ENCODE results near the gene ZCCHC10.
"Not testable (repeated sequence)": the region's sequence is repeated elsewhere in the genome, so short reads cannot be mapped to it uniquely, and the experiment has no call there.

ZCCHC10 gene

DNA sequence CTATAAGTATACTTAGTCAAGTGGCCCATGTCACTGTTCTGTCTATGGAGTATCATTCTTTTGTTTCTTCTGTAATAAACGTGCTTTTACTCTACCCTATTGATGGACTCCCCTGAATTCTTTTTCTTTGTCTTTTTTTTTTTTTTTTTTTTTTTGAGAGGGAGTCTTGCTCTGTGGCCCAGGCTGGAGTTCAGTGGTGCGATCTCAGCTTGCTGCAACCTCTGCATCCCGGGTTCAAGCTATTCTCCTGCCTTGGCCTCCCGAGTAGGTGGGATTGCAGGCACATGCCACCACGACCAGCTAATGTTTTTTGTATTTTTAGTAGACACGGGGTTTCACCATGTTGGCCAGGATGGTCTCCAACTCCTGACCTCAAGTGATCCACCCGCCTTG lies 53.9 kb downstream of the ZCCHC10 start:
- not testable (repeated sequence) for DNase-seq

DNA sequence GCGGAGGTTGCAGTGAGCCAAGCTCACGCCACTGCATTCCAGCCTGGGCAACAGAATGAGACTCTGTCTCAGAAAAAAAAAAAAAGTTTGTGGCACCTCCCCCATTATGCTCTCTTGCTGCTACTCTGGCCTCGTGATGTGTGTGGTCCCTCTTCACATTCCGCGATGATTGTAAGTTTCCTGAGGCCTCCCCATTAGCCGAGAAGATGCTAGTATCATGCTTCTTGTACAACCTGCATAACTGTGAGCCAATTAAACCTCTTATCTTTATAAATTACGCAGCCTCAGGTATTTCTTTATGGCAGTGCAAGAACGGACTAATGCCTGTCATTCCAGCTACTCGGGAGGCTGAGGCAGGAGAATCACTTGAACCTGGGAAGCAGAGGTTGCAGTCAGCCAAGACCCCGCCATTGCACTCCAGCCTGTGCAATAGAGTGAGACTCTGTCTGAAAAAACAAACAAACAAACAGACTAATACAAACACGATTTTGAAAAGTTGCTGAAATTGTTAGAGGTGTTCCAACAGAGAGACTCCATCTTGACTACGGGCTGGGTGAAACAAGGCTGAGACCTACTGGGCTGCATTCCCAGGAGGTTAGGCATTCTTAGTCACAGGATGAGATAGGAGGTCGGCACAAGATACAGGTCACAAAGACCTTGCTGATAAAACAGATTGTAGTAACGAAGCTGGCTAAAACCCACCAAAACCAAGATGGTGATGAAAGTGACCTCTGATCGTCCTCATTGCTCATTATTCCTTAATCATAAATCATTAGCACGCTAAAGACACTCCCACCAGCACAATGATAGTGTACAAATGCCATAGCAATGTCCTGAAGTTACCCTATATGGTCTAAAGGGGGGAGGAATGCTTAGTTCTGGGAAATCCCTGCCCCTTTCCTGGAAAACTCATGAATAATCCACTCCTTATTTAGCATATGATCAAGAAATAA lies 54.6 kb downstream of the ZCCHC10 start:
- DNase-seq = peak; percentile 64

DNA sequence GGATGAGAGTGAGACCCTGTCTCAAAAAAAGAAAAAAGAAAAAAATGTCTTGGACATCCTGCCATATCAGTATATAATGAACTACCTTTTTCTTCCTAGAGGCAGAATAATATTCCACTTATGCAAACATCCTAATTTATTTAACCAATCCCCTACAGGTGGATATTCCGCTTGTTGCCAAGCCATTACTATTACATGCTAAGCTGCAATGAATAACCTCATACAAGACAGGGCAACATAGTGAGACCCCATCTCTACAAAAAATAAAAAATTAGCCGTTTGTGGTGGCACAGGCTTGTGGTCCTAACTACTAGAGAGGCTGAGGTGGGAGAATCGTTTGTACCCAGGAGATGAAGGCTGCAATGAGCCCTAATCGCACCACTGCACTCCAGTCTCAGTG lies 61.2 kb downstream of the ZCCHC10 start:
- DNase-seq = no peak

DNA sequence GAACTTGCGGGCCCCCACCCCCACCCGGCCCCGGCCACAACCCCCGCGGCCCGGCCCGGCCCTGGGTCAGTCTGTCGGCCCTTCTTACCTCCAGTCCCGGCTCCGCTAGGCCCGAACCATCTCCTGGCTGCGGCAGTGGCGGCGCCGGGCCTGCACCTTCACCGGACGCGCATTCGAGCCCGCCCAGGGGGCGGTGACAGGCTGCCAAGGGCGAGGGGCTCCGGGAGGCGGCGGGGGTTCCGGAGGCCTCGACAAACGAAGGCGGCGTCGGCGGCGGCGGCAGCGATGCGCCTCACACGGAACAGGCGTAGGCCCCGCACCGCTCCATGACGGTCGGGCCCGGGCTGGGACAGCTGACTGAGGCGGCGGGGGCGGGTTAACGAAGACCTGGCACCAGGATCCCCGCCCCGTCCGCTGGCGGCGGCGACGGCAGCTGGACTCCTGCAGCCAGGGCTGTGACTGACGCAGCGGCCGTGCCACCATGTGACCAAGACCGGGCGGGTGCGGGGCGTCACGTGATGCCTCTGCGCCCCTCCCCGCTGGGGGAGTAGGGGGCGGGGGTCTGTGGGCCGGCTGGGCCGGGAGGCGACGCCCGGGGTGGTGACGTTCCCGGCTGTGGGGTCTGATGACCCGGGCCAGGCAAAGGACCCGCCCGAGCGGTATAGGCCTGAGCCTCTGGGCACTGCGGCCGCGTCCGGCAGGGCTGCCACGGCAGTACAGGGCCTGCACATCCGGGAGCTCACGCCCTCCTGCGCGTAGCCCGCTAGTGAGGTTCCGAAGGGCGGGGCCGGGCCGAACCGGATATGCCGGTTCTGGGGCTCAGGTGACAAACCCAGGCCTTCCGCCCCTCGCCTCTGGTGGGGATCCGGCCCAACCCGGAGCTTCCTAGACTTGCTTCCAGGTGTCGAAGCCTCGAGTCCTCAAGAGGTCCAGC lies 62.9 kb downstream of the ZCCHC10 start, which contains the start of gene AFF4:
TSS of gene AFF4 (minus strand) at position 464 of the 934 bp plus-strand sequence. CDS start 26,445 bp downstream, outside the sequence.
- peak; percentile 96 for DNase-seq

DNA sequence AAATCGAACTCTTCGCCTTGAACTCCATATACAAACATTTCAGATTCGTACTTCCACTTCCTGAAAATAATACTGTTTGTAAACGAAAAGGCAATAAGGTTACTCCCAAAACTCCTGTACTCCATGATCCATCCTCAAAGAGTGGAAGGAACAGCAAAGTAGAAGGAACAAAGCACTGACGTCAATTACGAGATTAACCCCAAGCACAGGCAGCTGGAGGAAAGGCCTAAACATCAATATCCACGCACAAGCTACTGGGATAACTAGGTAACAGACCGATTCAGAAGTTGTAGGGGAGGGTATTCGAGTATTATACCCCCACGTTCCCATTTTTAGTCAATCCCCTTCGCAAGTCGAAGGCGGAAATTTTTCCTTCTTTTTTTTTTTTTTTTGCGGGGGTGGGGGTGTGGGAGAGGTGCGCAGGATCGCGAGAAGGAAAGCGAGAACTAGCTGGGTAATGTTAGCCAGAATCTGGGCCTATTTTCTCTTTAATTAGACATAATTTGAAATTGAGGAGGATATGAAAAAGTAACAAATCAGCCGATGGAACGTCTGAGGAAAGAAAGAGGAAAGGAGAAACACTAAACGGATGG lies 63.8 kb downstream of the ZCCHC10 start:
- peak; percentile 63 for DNase-seq

DNA sequence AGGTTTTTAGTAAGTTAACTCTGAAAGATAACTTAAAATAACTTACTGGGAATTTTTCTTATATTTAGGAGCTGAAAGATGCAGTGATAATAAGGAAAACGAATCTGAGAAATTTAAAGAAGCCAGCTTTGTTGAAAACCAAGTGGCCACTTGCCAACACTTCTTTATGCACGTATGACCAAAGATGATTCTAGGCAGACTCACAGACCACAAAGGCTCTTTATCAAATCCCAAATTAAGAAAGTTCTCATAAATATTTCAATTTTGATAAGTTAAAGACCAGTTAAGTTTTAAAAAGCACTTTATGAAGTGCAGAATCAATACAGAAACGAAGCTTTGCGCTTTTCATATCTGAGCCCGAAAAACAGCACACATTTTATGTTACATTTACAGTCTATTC lies 64.5 kb downstream of the ZCCHC10 start:
- DNase-seq = peak; percentile 70

DNA sequence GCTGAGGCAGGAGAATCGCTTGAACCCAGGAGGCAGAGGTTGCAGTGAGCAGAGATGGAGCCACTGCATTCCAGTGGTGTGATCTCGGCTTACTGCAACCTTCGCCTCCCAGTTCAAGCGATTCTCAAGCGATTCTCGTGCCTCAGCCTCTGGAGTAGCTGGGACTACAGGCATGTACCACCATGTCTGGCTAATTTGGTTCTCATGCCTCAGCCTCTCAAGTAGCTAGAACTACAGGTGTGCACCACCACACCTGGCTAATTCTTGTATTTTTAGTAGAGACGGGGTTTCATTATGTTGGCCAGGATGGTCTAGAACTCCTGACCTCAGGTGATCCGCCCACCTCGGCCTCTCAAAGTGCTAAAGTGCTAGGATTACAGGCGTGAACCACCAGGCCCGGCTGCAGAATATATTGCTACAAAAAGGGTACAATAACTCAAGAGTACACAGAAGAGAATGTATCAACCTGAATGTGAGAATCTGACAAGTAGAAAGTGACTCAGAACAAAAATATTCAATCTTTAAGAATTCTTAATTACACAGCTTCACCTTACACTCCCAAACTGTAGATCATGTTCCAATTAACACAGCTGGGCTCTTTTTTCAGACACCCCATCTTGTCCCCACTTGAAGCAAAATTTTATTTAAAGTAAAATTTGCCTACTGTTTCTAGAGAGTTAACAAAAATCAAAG lies 65.1 kb downstream of the ZCCHC10 start:
- DNase-seq = peak; percentile 15

DNA sequence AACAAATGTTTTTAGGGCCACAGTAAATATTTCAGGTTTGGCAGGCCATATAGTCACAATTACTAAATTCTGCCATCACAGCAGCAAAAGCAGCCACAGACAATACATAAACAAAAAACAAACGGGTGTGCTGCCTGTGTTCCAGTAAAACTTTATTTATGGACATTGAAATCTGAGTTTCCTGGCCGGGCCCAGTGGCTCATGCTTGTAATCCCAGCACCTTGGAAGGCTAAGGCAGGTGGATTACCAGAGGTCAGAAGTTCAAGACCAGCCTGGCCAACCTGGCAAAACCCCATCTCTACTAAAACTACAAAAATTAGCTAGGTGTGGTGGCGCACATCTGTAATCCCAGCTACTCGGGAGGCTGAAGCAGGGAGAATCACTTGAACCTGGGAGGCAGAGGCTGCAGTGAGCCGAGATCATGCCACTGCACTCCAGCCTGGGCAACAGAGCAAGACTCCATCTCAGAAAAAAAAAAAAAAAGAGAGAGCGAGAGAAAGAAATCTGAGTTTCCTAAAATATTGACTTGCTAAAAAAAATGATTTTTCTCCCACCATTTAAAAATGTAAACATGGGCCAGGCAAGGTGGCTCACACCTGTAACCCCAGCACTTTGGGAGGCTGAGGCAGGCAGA lies 70.1 kb downstream of the ZCCHC10 start:
- DNase-seq = not testable (repeated sequence)

DNA sequence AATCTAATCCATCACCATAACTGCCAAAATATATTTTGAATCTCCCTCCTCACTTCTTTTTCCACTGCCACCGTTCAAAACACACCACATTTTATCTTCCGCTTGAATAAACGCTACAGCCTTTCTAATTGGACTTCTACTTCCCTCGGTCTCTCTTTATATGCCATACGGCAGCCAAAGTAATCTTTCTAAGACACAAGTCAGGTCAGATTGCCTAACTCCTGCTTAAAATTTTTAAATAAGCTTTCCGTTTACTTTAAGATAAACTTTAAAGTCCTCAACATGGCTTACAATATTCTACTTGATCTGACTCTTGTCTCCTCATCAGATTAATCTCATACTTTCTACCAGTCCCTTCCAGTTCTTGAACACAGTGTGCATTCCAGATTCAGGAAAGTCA lies 72.6 kb downstream of the ZCCHC10 start:
- DNase-seq = no peak

DNA sequence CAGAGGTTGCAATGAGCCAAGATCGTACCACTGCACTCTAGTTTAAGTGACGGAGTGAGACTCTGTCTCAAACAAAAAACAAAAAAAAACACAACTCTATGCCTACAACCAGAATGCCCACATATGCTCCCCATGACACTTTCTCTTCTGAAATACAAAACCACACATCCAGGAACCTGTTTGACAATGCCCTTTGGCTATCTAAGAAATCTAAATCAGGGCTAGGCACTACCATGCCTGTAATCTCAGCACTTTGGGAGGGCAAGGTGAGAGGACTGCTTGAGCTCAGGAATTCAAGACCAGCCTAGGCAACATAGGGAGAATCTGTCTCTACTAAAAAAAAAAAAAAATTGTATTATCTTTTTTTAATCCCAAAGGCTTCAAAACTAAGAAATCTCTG lies 73.5 kb downstream of the ZCCHC10 start:
- DNase-seq = no peak

DNA sequence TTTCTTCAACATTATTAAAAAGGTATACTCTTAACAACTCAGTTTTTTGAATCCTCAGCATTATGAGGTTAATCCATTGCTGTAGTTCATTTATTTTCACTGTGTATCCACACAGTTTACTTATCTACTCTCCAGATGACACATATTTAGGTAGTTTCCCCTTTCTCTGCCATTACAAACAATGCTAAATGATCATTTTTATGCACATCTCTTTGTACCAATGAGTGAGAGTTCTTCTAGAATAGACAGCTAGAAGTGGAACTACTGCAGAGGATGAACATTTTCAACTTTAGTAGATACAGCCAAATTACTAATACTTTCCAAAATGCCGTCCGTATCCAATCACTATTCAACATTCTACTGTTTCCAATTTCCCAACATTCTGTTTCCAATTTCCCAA lies 74.5 kb downstream of the ZCCHC10 start:
- DNase-seq = no peak

DNA sequence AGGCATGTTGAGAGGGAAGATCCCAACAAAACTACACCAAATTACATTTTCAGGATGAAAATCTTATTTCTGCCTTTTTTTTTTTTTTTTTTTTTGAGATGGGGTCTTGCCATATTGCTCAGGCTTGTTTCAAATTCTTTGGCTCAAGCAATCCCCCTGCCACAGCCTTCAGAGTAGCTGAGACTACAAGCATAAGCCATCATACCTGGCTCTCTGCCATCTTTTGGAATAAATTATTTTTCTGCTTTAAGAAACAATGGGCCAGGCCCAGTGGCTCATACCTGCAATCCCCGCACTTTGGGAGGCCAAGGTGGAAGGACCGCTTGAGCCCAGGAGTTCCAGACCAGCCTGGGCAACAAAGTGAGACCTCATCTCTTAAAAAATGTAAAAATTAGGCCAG lies 77.2 kb downstream of the ZCCHC10 start:
- DNase-seq = no peak

DNA sequence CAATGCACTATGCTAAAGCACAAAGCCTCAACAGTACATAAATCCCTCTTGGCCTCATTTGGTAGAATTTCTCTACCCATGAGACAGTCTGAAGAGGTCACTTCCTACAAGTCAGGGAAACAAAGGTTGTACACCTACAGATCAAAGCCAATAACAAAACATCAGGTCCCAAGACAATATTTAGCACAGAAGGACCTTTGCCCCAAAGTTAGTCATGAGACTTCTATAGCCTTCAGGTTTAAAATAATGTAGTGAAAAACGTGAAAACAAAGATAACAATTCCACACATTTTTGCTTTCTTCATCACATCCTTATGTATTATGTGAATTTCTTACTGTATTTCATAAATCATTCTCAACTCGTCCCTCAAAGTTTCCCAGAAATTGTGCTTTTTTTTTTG lies 78.7 kb downstream of the ZCCHC10 start:
- DNase-seq = peak; percentile 79
